Embryonic facial prominence (tissue), 1 donor: ENCODE measurements around the gene LTBP1.
"Not testable (repeated sequence)": the region's sequence is repeated elsewhere in the genome, so short reads cannot be mapped to it uniquely, and the experiment has no call there.

Experiments
- DNase-seq: peaks from one replicate; pipeline ENCODE4 v3.0.0-alpha.2; 2016; ENCODE audit errors: extremely low spot score

LTBP1 gene

GRCh38 chr2:33432871-33433270 is 486.1 kb downstream of the LTBP1 start:
- DNase-seq, result no peak

- no peak for DNase-seq
Observed at GRCh38 chr2:33433279-33434235, 486.8 kb downstream of the LTBP1 start.

GRCh38 chr2:33435518-33435917 is 488.8 kb downstream of the LTBP1 start:
- no peak for DNase-seq

- DNase-seq, result no peak
Observed at GRCh38 chr2:33436083-33436482, 489.3 kb downstream of the LTBP1 start.

- DNase-seq, result no peak
Observed at GRCh38 chr2:33437297-33437696, 490.5 kb downstream of the LTBP1 start.

- DNase-seq, result no peak
Observed at GRCh38 chr2:33437815-33438214, 491.1 kb downstream of the LTBP1 start.

GRCh38 chr2:33441235-33441810 is 494.6 kb downstream of the LTBP1 start:
- peak; percentile 67 for DNase-seq

- not testable (repeated sequence) for DNase-seq
Observed at GRCh38 chr2:33442052-33442451, 495.3 kb downstream of the LTBP1 start.

GRCh38 chr2:33442528-33443079 is 495.9 kb downstream of the LTBP1 start:
- no peak for DNase-seq

GRCh38 chr2:33443274-33443829 is 496.6 kb downstream of the LTBP1 start:
- no peak for DNase-seq

- no peak for DNase-seq
Observed at GRCh38 chr2:33444967-33445366, 498.2 kb downstream of the LTBP1 start.

GRCh38 chr2:33448220-33448899 is 501.6 kb downstream of the LTBP1 start:
- DNase-seq, result no peak
